ENCODE data around the gene ERBB4. TPM values are rescaled to one million over a fixed set of nuclear protein-coding genes. Genes with fewer than 3 reads are reported as not detected.

ERBB4 gene
- total RNA-seq, 4 donors from 2014 or later = 5.5 to 21.0 (median 18.3) TPM

DNA sequence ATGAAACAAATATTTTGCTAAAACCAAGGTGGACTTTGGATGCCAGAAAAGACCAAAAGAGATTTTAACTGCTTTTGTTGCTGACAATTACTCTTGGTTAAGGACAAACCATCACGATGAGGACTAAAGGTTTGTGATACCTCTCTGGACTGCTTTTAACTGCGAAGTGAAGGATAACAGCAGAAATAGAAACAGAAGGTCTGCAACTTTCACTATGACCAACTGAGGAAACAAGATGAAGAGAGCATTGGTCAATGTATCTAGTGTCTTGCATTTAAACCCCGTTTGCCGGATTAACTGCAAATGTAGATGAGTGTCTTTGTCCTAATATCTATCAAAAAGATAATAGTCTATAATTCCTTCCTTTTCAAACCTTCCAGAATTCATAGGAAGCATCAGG lies 541.7 kb downstream of the ERBB4 start:
- 79 to 93% methylated on average over 4 of the region's 4 CpGs for WGBS, 2 donors
- DNase-seq = no peak
- intact Hi-C loops (cut with DNase I) = no loop called here
- Histone ChIP-seq H3K27ac (no peak overlapping the region), H3K4me3 (replicated peaks in 1 of 3) (no peak overlapping the region), H3K4me1 (no peaks in the 10 kb centered on the region), H3K27me3 (no peaks in the 10 kb centered on the region), H3K36me3 (no peaks in the 10 kb centered on the region), H3K9me3 (no peaks in the 10 kb centered on the region)
- no peak for TF ChIP-seq POLR2A (IDR thresholded peaks at IDR 0.05)
- TF ChIP-seq, protein P1, sequence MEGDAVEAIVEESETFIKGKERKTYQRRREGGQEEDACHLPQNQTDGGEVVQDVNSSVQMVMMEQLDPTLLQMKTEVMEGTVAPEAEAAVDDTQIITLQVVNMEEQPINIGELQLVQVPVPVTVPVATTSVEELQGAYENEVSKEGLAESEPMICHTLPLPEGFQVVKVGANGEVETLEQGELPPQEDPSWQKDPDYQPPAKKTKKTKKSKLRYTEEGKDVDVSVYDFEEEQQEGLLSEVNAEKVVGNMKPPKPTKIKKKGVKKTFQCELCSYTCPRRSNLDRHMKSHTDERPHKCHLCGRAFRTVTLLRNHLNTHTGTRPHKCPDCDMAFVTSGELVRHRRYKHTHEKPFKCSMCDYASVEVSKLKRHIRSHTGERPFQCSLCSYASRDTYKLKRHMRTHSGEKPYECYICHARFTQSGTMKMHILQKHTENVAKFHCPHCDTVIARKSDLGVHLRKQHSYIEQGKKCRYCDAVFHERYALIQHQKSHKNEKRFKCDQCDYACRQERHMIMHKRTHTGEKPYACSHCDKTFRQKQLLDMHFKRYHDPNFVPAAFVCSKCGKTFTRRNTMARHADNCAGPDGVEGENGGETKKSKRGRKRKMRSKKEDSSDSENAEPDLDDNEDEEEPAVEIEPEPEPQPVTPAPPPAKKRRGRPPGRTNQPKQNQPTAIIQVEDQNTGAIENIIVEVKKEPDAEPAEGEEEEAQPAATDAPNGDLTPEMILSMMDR (IDR thresholded peaks at IDR 0.05) = no peak

DNA sequence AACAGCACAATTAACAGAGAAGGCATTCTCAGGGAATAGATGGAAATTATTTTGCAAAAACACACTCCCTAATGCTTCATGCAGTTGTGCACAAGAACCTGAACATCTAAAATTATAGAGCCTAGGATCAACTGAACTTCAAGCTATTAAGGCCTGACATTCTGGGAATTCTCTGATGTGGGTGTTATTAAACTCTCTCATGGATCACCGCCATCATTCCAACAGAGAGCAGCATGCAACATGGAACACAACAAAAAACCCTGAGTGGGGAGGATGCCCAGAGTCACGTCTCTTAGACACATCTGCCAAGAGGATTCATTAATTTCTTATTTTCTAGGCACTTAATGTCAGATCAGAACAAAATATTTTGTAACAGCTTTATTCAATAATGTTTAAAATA lies 543.8 kb downstream of the ERBB4 start:
- 70 to 92% methylated on average over 2 of the region's 2 CpGs for WGBS, 2 donors
- Histone ChIP-seq H3K36me3 (no peaks in the 10 kb centered on the region), H3K9me3 (no peaks in the 10 kb centered on the region), H3K27ac (no peak overlapping the region), H3K27me3 (no peaks in the 10 kb centered on the region), H3K4me1 (no peaks in the 10 kb centered on the region), H3K4me3 (replicated peaks in 1 of 3) (no peak overlapping the region)
- DNase-seq = no peak
- intact Hi-C loops (cut with DNase I) = no loop called here
- TF ChIP-seq, protein P1 (IDR thresholded peaks at IDR 0.05) = no peak
- TF ChIP-seq POLR2A (IDR thresholded peaks at IDR 0.05) = no peak

DNA sequence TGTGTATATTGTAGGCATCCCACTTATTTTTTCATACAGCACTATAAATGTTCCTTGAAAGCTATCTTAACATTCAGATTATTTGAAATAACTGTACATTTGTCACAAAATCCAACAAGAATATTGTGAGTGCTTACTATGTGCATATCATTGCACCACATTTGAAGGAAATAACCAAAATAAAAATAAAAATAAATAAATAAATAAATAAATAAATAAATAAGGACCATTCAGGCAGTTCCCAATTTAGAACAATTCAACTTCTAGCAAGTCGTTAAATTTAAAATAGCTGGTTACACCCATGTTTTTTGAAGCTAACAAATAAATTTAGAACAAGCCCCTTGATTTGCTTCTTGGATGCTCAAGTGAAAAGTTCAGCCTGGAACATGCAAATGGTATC lies 548.3 kb downstream of the ERBB4 start:
- Histone ChIP-seq H3K36me3 (no peaks in the 10 kb centered on the region), H3K4me3 (replicated peaks in 1 of 3) (no peak overlapping the region), H3K4me1 (no peaks in the 10 kb centered on the region), H3K27ac (no peak overlapping the region), H3K9me3 (no peaks in the 10 kb centered on the region), H3K27me3 (no peaks in the 10 kb centered on the region)
- no peak for DNase-seq
- intact Hi-C loops (cut with DNase I) = no loop called here
- WGBS, 2 donors = 82 to 88% methylated on average over 1 of the region's 1 CpG
- no peak for TF ChIP-seq POLR2A (IDR thresholded peaks at IDR 0.05)

DNA sequence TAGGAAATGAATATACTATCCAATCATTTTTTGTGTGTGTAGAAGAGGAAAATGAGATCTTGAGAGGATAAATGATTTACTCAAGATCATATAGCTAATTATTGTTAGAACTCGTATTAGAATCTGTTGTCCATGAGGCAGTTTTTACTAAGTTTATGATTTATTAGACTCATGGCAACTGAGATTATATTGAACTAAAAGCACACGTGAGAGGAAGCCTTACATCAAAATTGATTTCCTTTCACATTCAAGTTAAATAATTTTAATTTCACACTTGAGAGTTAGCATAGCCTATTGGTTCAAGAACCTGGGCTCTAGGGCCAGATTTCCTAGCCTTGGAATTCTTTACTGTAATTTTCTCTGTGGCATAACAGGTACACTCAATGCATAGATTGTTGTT lies 552.3 kb downstream of the ERBB4 start:
- no peaks in the 10 kb centered on the region for H3K9me3 ChIP-seq
- no peaks in the 10 kb centered on the region for H3K4me1 ChIP-seq
- H3K27me3 ChIP-seq = no peaks in the 10 kb centered on the region
- TF ChIP-seq, protein P1 (IDR thresholded peaks at IDR 0.05) = no peak
- no peak for TF ChIP-seq POLR2A (IDR thresholded peaks at IDR 0.05)
- intact Hi-C loops (cut with DNase I) = no loop called here
- WGBS, 2 donors = 74 to 75% methylated on average over 2 of the region's 2 CpGs
- H3K36me3 ChIP-seq = no peaks in the 10 kb centered on the region
- DNase-seq = no peak
- no peak overlapping the region for H3K27ac ChIP-seq
- H3K4me3 ChIP-seq (replicated peaks in 1 of 3) = no peak overlapping the region

DNA sequence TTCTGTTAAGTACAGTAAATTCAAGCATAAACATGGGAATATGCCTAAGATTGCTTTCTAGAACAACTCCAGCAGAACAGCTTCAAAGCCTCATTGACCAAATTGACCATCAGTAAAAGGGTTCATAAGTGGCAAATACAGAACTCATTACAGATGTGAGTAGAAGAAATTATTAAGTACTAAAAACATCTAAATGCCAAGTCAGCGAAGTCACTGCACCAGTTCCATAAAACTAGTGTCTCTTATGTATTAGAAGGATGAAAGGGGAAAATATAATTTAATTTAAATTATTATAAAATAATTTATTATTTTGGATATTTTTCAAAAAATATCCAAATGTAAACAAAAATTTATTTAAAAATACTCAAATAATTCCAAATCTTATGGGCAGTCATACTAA lies 553.2 kb downstream of the ERBB4 start:
- WGBS, 2 donors = 88 to 93% methylated on average over 1 of the region's 1 CpG
- Histone ChIP-seq H3K27ac (no peak overlapping the region), H3K36me3 (no peaks in the 10 kb centered on the region), H3K9me3 (no peaks in the 10 kb centered on the region), H3K4me1 (no peaks in the 10 kb centered on the region), H3K4me3 (replicated peaks in 1 of 3) (no peak overlapping the region), H3K27me3 (no peaks in the 10 kb centered on the region)
- intact Hi-C loops (cut with DNase I) = no loop called here
- TF ChIP-seq, protein P1 (IDR thresholded peaks at IDR 0.05) = no peak
- TF ChIP-seq POLR2A (IDR thresholded peaks at IDR 0.05) = no peak
- DNase-seq = no peak

DNA sequence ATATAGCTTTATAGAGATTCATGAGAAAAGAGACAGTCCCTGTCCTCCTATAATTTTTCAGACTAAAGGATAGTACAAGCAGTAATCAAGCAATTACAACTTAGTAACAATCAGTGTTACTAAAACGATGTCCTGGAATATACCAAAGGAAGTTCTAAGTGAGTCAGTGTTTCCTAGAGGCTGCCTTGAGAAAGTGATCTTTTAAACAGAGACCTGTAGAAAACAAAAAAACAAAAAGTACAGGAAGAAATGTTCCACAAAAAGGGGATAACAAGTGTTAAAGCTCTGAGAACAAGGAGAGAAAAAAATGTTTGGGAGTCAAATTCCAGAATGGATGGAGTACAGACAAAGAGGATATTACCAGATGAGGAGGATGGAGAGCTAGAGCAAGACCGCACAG lies 556.4 kb downstream of the ERBB4 start:
- intact Hi-C loops (cut with DNase I) = no loop called here
- 77 to 87% methylated on average over 2 of the region's 2 CpGs for WGBS, 2 donors
- no peak for DNase-seq
- no peaks in the 10 kb centered on the region for H3K27me3 ChIP-seq
- H3K27ac ChIP-seq = no peak overlapping the region
- H3K4me1 ChIP-seq = no peaks in the 10 kb centered on the region
- TF ChIP-seq, protein P1 (IDR thresholded peaks at IDR 0.05) = no peak
- TF ChIP-seq POLR2A (IDR thresholded peaks at IDR 0.05) = no peak
- no peaks in the 10 kb centered on the region for H3K9me3 ChIP-seq
- H3K36me3 ChIP-seq = no peaks in the 10 kb centered on the region
- no peak overlapping the region for H3K4me3 ChIP-seq (replicated peaks in 1 of 3)
